A673 (cell line): ENCODE measurements around the gene MCM7. TPM values are rescaled to one million over a fixed set of nuclear protein-coding genes. Genes with fewer than 3 reads are reported as not detected.

Experiments used
- BruUV-seq: library from RNA; stranded (reverse); fragments of 400-500 nt; replicated peaks from 2 replicates; lab custom pipeline; 2021; lab: Mats Ljungman, UMichigan
- CTCF ChIA-PET: fragments of 300-600 bp; sonication (Branson Sonifier 250); formaldehyde crosslinking; loops from one replicate; lab custom pipeline; 2022; ENCODE audit warnings: antibody characterized with exemption; lab: Charles Lee
- POLR2A ChIA-PET: fragments of 300-600 bp; sonication (Branson Sonifier 250); formaldehyde crosslinking; loops from one replicate; lab custom pipeline; 2022; ENCODE audit warnings: antibody characterized with exemption; ENCODE audit not compliant: low non-redundant PET; lab: Charles Lee
- DNase-seq: peaks from one replicate; pipeline ENCODE4 v3.0.0-alpha.2; 2015; ENCODE audit warnings: low spot score
- H3K27ac ChIP-seq: fragments of 200-600 bp; sonication (generic); 2 replicates; pipeline ENCODE4 v1.5.1; 2016; ENCODE audit warnings: mixed run types, low read depth, mild to moderate bottlenecking, mixed read lengths, antibody characterized with exemption, low read length; ENCODE audit not compliant: poor library complexity, severe bottlenecking
- H3K27me3 ChIP-seq: fragments of 200-600 bp; sonication (generic); replicated peaks from 2 replicates; pipeline ENCODE4 v1.6.1; 2017; ENCODE audit warnings: mixed run types, low read depth, mild to moderate bottlenecking, mixed read lengths, antibody characterized with exemption, low read length; ENCODE audit not compliant: insufficient read depth, poor library complexity
- H3K36me3 ChIP-seq: fragments of 200-600 bp; sonication (generic); 2 replicates; pipeline ENCODE4 v1.6.1; 2016; ENCODE audit warnings: mixed run types, mild to moderate bottlenecking, mixed read lengths, antibody characterized with exemption, low read length; ENCODE audit not compliant: insufficient read depth, poor library complexity, severe bottlenecking
- H3K4me1 ChIP-seq: fragments of 200-600 bp; sonication (generic); 2 replicates; pipeline ENCODE4 v1.6.1; 2017; ENCODE audit warnings: mixed run types, mild to moderate bottlenecking, mixed read lengths, antibody characterized with exemption, low read length; ENCODE audit not compliant: insufficient read depth, poor library complexity, severe bottlenecking
- H3K4me3 ChIP-seq: fragments of 200-600 bp; sonication (generic); 2 replicates; pipeline ENCODE4 v1.5.1; 2016; ENCODE audit warnings: low read depth, mixed run types, mild to moderate bottlenecking, mixed read lengths, low read length; ENCODE audit not compliant: poor library complexity, severe bottlenecking
- H3K9me3 ChIP-seq: fragments of 200-600 bp; sonication (generic); 2 replicates; pipeline ENCODE4 v1.6.1; 2016; ENCODE audit warnings: mixed run types, low read depth, mild to moderate bottlenecking, mixed read lengths, antibody characterized with exemption, low read length; ENCODE audit not compliant: poor library complexity, severe bottlenecking
- EZH2 ChIP-seq: fragments of 200-600 bp; sonication (generic); IDR thresholded peaks from 2 replicates; pipeline ENCODE4 v1.6.1; 2017; ENCODE audit warnings: borderline replicate concordance, low read depth, mild to moderate bottlenecking, mixed read lengths, antibody characterized with exemption, low read length; ENCODE audit not compliant: poor library complexity, severe bottlenecking
- intact Hi-C: fragments of 100-400 bp; cut with micrococcal nuclease; formaldehyde crosslinking; loops from one replicate; pipeline ENCODE4 v1.10.0; 2022; ENCODE audit not compliant: unreplicated experiment
- total RNA-seq: library from RNA; stranded (reverse); gene quantifications from 2 replicates; pipeline ENCODE4 v1.2.3, GENCODE V29; 2021
- TF ChIP-seq, protein P1 (sequence below): fragments of 300-800, 200-600 bp; sonication (generic); conservative IDR thresholded peaks from 2 replicates; pipeline ENCODE4 v1.5.1; 2017; ENCODE audit warnings: low read depth, mild to moderate bottlenecking, antibody characterized with exemption, low read length, moderate library complexity, mixed read lengths

Gene MCM7
- total RNA-seq, 1 experiment from 2014 or later, result 399 TPM

DNA sequence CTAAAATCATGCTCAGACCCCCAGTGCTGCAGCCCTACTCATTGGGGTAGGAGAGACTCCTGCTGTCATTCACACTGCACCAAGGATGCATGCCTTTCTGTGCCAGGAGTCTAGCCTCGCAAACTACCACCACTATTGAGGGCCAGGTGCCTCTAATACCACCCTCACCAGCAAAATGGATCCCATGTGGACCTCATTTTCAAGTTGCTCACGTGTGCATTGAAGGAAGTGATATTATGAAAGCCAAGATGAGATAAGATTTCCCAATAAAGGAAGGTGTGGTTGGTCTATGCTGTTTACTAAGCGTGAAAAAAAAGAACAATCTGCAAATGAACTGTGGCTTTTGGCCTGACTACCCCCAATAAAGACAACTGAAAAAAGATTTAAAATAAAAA is 40.4 kb upstream of the MCM7 start:
- Histone ChIP-seq H3K4me1 (no peaks in the 10 kb centered on the region), H3K4me3 (no peak overlapping the region), H3K9me3 (no peaks in the 10 kb centered on the region), H3K27ac (no peak overlapping the region), H3K27me3 (no peaks in the 10 kb centered on the region), H3K36me3 (no peaks in the 10 kb centered on the region)
- ChIA-PET CTCF (no interaction called here), POLR2A (no interaction called here)
- BruUV-seq, result no TSS peak
- intact Hi-C loops, result no loop called here
- DNase-seq, result no peak
- TF ChIP-seq, protein P1, sequence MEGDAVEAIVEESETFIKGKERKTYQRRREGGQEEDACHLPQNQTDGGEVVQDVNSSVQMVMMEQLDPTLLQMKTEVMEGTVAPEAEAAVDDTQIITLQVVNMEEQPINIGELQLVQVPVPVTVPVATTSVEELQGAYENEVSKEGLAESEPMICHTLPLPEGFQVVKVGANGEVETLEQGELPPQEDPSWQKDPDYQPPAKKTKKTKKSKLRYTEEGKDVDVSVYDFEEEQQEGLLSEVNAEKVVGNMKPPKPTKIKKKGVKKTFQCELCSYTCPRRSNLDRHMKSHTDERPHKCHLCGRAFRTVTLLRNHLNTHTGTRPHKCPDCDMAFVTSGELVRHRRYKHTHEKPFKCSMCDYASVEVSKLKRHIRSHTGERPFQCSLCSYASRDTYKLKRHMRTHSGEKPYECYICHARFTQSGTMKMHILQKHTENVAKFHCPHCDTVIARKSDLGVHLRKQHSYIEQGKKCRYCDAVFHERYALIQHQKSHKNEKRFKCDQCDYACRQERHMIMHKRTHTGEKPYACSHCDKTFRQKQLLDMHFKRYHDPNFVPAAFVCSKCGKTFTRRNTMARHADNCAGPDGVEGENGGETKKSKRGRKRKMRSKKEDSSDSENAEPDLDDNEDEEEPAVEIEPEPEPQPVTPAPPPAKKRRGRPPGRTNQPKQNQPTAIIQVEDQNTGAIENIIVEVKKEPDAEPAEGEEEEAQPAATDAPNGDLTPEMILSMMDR, result no peak
- TF ChIP-seq EZH2, result no peak

DNA sequence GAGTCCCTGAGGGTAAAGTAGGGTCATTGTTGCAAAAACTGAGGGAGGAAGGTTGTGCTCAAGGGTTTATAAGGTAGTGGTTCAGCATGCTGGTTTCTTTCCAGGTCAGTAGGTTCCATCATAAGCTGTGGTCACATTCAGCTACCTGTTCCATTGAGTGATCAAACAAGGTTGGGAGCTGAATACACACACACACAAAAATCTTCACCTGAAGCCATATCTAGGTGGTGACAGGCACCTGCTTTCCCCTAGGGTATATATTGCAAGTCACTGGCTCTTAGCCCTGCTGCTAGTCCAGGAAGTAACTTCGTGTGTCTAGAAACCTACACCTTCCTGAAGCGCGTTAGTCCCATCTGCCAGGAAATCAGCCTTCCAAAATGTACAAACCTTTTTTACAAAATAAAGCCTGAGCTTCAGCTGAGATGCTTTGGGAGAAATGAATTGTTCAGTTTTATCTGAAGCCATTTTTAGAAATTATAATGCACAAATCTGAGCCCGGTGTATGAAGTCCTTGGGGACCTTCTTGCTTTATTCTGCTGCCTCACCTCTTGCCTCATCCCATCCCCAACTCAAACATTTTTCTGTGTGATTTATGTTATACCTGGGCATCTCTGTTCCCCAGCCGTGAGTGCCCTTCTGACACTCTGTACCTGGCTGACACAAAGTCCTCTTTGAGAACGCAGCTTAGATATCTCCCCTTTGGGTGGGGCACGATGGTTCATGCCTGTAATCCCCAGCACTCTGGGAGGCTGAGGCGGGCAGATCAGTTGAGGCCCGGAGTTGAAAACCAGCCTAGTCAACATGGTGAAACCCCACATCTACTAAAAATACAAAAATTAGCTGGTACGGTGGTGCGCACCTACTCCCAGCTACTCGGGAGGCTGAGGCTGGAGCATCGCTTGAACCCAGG is 36.9 kb upstream of the MCM7 start:
- no peaks in the 10 kb centered on the region for H3K36me3 ChIP-seq
- intact Hi-C loops, result no loop called here
- ChIA-PET POLR2A (no interaction called here), CTCF (no interaction called here)
- TF ChIP-seq EZH2, result no peak
- TF ChIP-seq, protein P1, result no peak
- no peak for DNase-seq
- no peaks in the 10 kb centered on the region for H3K9me3 ChIP-seq
- H3K4me1 ChIP-seq, result no peaks in the 10 kb centered on the region
- no peaks in the 10 kb centered on the region for H3K27me3 ChIP-seq
- H3K27ac ChIP-seq, result no peak overlapping the region
- no TSS peak for BruUV-seq
- H3K4me3 ChIP-seq, result no peak overlapping the region

DNA sequence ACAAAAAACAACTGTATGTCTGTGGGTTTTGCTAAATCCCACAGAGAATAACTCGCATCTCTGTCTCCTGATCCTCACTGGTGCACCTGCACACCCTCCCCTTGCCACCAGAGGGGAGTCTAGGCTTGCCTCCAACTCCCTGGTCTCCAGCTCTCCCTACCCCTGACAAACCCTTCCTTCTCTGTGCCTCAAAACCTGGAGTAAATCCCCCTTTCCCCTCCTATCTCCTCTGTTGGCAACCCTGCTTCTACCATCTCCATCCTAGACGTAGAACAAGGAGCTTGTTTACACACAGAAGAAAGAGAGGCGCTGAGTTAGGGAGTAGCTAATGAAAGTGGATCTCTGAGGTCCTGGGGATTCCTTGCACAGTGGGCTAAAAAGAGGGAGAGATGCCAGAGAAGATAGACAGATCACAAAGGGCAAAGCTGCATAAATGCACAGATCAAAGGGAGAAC is 31.5 kb upstream of the MCM7 start:
- no peaks in the 10 kb centered on the region for H3K36me3 ChIP-seq
- CTCF ChIA-PET, result interaction anchor here (0.5 to 1.2 kb wide), 6 partner anchors 22 to 275 kb away, joined by 3 to 9 read pairs (median 4); partner anchors contain the start of gene TRAPPC14
- no peak overlapping the region for H3K4me3 ChIP-seq
- H3K27ac ChIP-seq, result no peak overlapping the region
- intact Hi-C loops, result loop anchor here (2.0 to 5.0 kb wide), 4 partner anchors 84 to 275 kb away; partner anchors contain the start of gene AZGP1
- peaks cover 5% of the 10 kb centered on the region for H3K4me1 ChIP-seq
- DNase-seq, result peak; percentile 81
- H3K9me3 ChIP-seq, result no peaks in the 10 kb centered on the region
- H3K27me3 ChIP-seq, result no peaks in the 10 kb centered on the region
- no peak for TF ChIP-seq EZH2
- TF ChIP-seq, protein P1, result peak; percentile 91
- POLR2A ChIA-PET, result interaction anchor here (0.7 kb wide), 1 partner anchor 123 kb away, joined by 4 read pairs; no protein-coding TSS in a partner anchor
- BruUV-seq, result no TSS peak
